Pancreas (tissue), 10 donors: Measurements from ENCODE around the gene SORCS2. TPM values are rescaled to one million over a fixed set of nuclear protein-coding genes. Genes with fewer than 3 reads are reported as not detected.

ENCODE experiments used
- ATAC-seq, 4 donors: fragments of 200-7000 bp; cut with Tn5 transposase; one replicate each; pipeline versions ENCODE4 v1.8.0 to v1.9.1; 2020; ENCODE audit warnings: mild to moderate bottlenecking in 4 of 4, moderate library complexity in 4 of 4
- DNase-seq, 6 donors: peaks; one replicate each; pipeline ENCODE4 v3.0.0-alpha.2; 2020
- FAIRE-seq: peaks from 2 replicates; lab custom pipeline; 2012; peaks lifted over from hg19 to GRCh38; lab: Jason Lieb, UNC
- H3K27ac ChIP-seq, 4 donors: fragments of 200-600 bp; sonication (generic); 1 replicate in 3 of 4; 2 replicates in 1 of 4; pipeline versions ENCODE4 v1.5.0 to v1.8.0; 2020
- H3K27me3 ChIP-seq, 4 donors: fragments of 200-600 bp; one replicate each; pipeline ENCODE4 v1.8.0; 2021
- H3K36me3 ChIP-seq, 3 donors: fragments of 200-600 bp; sonication (generic) in 1 of 3; one replicate each; pipeline versions ENCODE4 v1.5.0 to v1.8.0; 2020 to 2021
- H3K4me1 ChIP-seq, 3 donors: fragments of 200-600 bp; one replicate each; pipeline ENCODE4 v1.8.0; 2021
- H3K4me3 ChIP-seq, 4 donors: fragments of 200-600 bp; sonication (generic) in 2 of 4; one replicate each; pipeline versions ENCODE4 v1.5.0 to v1.8.0; 2020 to 2021
- H3K9me3 ChIP-seq, 4 donors: fragments of 200-600 bp; one replicate each; pipeline ENCODE4 v1.8.0; 2021
- WGBS, 2 donors: extraction: QIAGEN DNeasy Blood & Tissue Kit; methylation state at CpG; one replicate each; pipeline ENCODE4 v1.1.7; 2013; 5-methylcytosine and 5-hydroxymethylcytosine counted together
- intact Hi-C, 3 donors: fragments of 100-400 bp; cut with DNase I; formaldehyde crosslinking; loops; one replicate each; pipeline versions ENCODE4 v1.11.1 to v1.14.2; 2022
- polyA plus RNA-seq, 2 donors: library from polyadenylated mRNA; stranded (reverse); fragments of 200-250 nt; gene quantifications; one replicate each; pipeline ENCODE4 v1.2.3, GENCODE V29; 2013
- total RNA-seq, 6 donors: library from RNA; stranded (reverse); fragmentation: NEBNext Ultra II Directional in 4 of 6; extraction: Animal tissue kit (Norgen Biotek cat#: 25700) in 4 of 6; gene quantifications; one replicate each; pipeline versions ENCODE4 v1.2.1 to v1.2.4, GENCODE V29; 2021 to 2023
- TF ChIP-seq, protein P1 (sequence below), 4 donors: fragments of 200-600 bp; sonication (generic) in 3 of 4; IDR thresholded peaks; one replicate each; pipeline versions ENCODE4 v1.5.0 to v1.8.0; 2021; ENCODE audit warnings: antibody characterized with exemption in 4 of 4
- donor health status: healthy with polysubstance abuse.
- donor health status: DM: no; HTN: no; CAD: no; lungs with moderate emphysema.
- donor health status: DM: no; HTN: no; CAD: no.
- donor health status: control.
- donor health status: control.
- donor health status: Bipolar disorder and iron deficiency.
- donor health status: DM: yes; HTN: yes; CAD: no.
- donor health status: DM: no; HTN: no; CAD: no.
- donor health status: DM: no; HTN: no; CAD: no.
- donor health status: DM: yes; HTN: yes; CAD: no.

The SORCS2 gene
- total and polyA plus RNA-seq, 8 donors, result 0.14 to 1.7 (median 0.42) TPM

DNA sequence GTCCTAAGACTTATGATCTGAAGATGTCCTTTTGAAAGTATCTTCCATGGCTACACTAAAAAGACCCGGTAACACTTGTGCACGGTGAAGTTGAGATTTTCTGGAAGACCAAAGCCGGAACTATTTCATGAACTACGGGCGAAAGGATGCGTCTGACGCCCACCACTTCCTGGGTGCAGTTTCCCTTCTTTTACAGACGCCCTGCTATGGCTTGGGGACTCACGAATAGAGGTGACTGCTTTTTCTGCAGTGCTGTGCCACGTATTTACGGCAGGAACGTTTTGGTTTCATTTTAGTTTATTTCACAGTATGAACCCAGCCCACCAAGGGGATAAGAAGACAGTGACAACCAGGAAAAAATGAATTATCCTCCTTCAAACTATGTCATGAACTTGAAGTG is 566.9 kb downstream of the SORCS2 start:
- TF ChIP-seq, protein P1, sequence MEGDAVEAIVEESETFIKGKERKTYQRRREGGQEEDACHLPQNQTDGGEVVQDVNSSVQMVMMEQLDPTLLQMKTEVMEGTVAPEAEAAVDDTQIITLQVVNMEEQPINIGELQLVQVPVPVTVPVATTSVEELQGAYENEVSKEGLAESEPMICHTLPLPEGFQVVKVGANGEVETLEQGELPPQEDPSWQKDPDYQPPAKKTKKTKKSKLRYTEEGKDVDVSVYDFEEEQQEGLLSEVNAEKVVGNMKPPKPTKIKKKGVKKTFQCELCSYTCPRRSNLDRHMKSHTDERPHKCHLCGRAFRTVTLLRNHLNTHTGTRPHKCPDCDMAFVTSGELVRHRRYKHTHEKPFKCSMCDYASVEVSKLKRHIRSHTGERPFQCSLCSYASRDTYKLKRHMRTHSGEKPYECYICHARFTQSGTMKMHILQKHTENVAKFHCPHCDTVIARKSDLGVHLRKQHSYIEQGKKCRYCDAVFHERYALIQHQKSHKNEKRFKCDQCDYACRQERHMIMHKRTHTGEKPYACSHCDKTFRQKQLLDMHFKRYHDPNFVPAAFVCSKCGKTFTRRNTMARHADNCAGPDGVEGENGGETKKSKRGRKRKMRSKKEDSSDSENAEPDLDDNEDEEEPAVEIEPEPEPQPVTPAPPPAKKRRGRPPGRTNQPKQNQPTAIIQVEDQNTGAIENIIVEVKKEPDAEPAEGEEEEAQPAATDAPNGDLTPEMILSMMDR (IDR thresholded peaks at IDR 0.05), result no peak
- intact Hi-C loops, result no loop called here
- 78 to 83% methylated on average over 12 of the region's 12 CpGs for WGBS, 2 donors
- DNase-seq, result peak in 1 of 6 donors; percentile 3
- Histone ChIP-seq H3K4me1 (no peaks in the 10 kb centered on the region), H3K9me3 (no peaks in the 10 kb centered on the region), H3K27ac (no peak overlapping the region), H3K4me3 (no peak overlapping the region), H3K27me3 (no peaks in the 10 kb centered on the region), H3K36me3 (peaks cover 0 to 4% (median 0%) of the 10 kb centered on the region in 3 donors)
- ATAC-seq, result no peak
- FAIRE-seq, result no peak

DNA sequence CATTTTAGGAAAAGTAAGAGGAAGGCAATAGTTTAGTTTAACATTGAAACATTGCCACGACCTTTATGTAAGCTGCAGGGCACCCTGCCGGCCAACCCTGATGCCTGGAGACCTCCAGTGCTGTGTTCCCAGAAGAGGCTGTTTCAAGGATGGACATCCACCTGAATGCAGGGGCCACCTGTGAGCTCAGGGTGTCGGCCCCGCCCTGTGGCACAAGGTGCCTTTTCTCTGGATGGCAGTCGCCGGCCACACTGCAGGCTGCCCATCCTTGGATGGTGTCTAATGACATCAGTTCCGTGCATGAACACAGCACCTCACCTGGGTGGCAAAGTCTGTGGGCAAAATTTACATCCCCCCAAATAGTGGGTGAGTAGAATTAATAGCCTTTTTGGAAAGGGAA is 567.3 kb downstream of the SORCS2 start:
- Histone ChIP-seq H3K36me3 (peaks cover 0 to 4% (median 0%) of the 10 kb centered on the region in 3 donors), H3K27ac (no peak overlapping the region), H3K4me1 (no peaks in the 10 kb centered on the region), H3K4me3 (no peak overlapping the region), H3K27me3 (no peaks in the 10 kb centered on the region), H3K9me3 (no peaks in the 10 kb centered on the region)
- intact Hi-C loops, result no loop called here
- DNase-seq, result peak in 1 of 6 donors; percentile 11
- no peak for FAIRE-seq
- TF ChIP-seq, protein P1 (IDR thresholded peaks at IDR 0.05), result no peak
- 86 to 88% methylated on average over 7 of the region's 7 CpGs for WGBS, 2 donors
- no peak for ATAC-seq

DNA sequence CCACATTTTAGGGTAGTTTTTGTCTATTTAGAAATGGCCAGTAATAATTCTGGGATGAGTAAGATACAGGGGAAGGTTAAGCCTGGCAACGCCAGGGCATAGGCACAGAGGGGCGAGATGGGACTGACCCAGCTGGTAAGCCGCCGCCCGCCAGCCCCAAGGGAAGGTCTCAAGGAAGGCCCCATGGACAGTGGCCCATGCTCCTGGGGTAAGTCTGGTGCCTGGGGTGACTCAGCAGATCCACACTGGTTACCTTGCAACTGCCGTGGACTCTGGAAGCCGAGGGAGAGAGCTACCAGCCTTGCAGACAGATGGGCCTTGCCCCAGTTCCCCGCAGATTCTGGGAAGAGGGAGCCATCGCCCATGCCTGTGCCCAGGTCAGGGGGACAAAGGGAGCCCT is 567.9 kb downstream of the SORCS2 start:
- peaks cover 0 to 4% (median 0%) of the 10 kb centered on the region in 3 donors for H3K36me3 ChIP-seq
- H3K27me3 ChIP-seq, result no peaks in the 10 kb centered on the region
- FAIRE-seq (no peak), ATAC-seq (no peak), DNase-seq (peak in 1 of 6 donors; percentile 6)
- no peak overlapping the region for H3K27ac ChIP-seq
- intact Hi-C loops, result no loop called here
- H3K9me3 ChIP-seq, result no peaks in the 10 kb centered on the region
- 72 to 82% methylated on average over 9 of the region's 9 CpGs for WGBS, 2 donors
- no peak overlapping the region for H3K4me3 ChIP-seq
- TF ChIP-seq, protein P1 (IDR thresholded peaks at IDR 0.05), result no peak
- H3K4me1 ChIP-seq, result no peaks in the 10 kb centered on the region

DNA sequence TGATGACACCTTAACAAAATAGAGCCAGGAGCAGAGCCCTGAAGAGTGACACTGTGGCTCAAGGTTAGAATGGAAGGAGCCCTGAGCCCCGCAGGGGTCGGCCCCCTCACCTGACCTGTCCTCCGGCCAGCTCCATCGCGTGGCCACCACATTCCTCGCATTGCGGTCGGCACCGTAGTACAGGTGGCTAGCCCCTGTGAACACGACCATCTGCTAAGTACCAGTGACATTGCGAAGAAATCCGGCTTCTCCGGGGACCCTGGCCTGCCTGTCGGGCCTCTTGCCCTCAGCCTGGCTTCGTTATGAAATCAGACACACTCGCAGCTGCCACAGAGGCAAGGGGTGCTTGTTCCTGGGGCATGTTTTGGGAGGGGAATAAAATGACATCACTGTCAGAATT is 568.4 kb downstream of the SORCS2 start:
- no peak overlapping the region for H3K27ac ChIP-seq
- H3K9me3 ChIP-seq, result no peaks in the 10 kb centered on the region
- 78% methylated on average over 16 of the region's 16 CpGs for WGBS, 2 donors
- FAIRE-seq (no peak), DNase-seq (peak in 1 of 6 donors; percentile 7), ATAC-seq (no peak)
- no peaks in the 10 kb centered on the region for H3K27me3 ChIP-seq
- H3K4me1 ChIP-seq, result no peaks in the 10 kb centered on the region
- H3K4me3 ChIP-seq, result no peak overlapping the region
- peaks cover 0 to 4% (median 0%) of the 10 kb centered on the region in 3 donors for H3K36me3 ChIP-seq
- intact Hi-C loops, result no loop called here
- TF ChIP-seq, protein P1 (IDR thresholded peaks at IDR 0.05), result no peak

DNA sequence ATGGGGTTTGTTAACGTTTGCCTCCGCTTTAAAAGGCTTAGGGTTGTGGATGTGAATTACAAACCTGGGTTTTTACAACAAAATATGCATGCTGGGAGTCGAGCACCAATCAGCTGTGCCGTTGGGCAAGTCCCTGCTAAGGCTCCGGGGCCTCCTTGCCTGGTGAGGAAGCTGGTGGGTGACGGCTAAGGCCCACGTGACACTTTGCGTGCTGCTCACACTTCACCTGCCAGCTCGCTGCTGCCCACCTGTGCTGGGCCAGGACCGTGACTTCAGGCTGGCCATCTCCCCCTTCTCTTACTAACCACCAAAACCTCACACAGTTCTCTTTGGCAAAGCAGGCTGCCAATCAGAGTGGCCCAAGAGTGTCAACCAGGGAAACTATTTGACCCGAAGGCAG is 569.0 kb downstream of the SORCS2 start:
- Histone ChIP-seq H3K4me3 (no peak overlapping the region), H3K27me3 (no peaks in the 10 kb centered on the region), H3K27ac (no peak overlapping the region), H3K4me1 (no peaks in the 10 kb centered on the region), H3K36me3 (peaks cover 0 to 4% (median 0%) of the 10 kb centered on the region in 3 donors), H3K9me3 (no peaks in the 10 kb centered on the region)
- TF ChIP-seq, protein P1 (IDR thresholded peaks at IDR 0.05), result no peak
- FAIRE-seq, result no peak
- ATAC-seq, result no peak
- intact Hi-C loops, result no loop called here
- 84 to 88% methylated on average over 11 of the region's 11 CpGs for WGBS, 2 donors
- DNase-seq, result peak in 1 of 6 donors; percentile 12
